BLaER1 treated with 17β-estradiol and CSF1 and Interleukin-3, amounts not matched to agents 10 nM and 100 nM (cell line): ENCODE results near the gene ZFYVE1.
"Not testable (repeated sequence)": the region's sequence is repeated elsewhere in the genome, so short reads cannot be mapped to it uniquely, and the experiment has no call there.

Experiments
- H3K27ac ChIP-seq, 11 experiments: shearing (Covaris generic); formaldehyde crosslinking; 2 replicates each; pipeline ENCODE4 v1.8.1; 2022
- H3K27me3 ChIP-seq, 11 experiments: shearing (Covaris generic); formaldehyde crosslinking; 2 replicates each; pipeline ENCODE4 v1.8.1; 2022
- H3K36me3 ChIP-seq, 11 experiments: shearing (Covaris generic); formaldehyde crosslinking; 2 replicates each; pipeline ENCODE4 v1.8.1; 2022
- H3K4me1 ChIP-seq, 10 experiments: shearing (Covaris generic); formaldehyde crosslinking; 2 replicates each; pipeline ENCODE4 v1.8.1; 2022
- H3K4me2 ChIP-seq, 11 experiments: shearing (Covaris generic); formaldehyde crosslinking; 2 replicates each; pipeline ENCODE4 v1.8.1; 2022
- H3K4me3 ChIP-seq, 10 experiments: shearing (Covaris generic); formaldehyde crosslinking; 2 replicates each; pipeline ENCODE4 v1.8.1; 2022
- H3K9ac ChIP-seq, 11 experiments: shearing (Covaris generic); formaldehyde crosslinking; 2 replicates each; pipeline ENCODE4 v1.8.1; 2022
- H3K9me3 ChIP-seq, 11 experiments: shearing (Covaris generic); formaldehyde crosslinking; replicated peaks in 1 of 11; 2 replicates each; pipeline ENCODE4 v1.8.1; 2022
- H4K20me1 ChIP-seq, 11 experiments: shearing (Covaris generic); formaldehyde crosslinking; 2 replicates each; pipeline ENCODE4 v1.8.1; 2022
- Cebpa-rat ChIP-seq, 11 experiments: shearing (Covaris generic); IDR thresholded peaks; 2 replicates each; pipeline ENCODE4 v1.8.1; 2022

ZFYVE1 gene

GRCh38 chr14:73047808-73048207, 20.9 kb upstream of the ZFYVE1 start:
- Histone ChIP-seq H3K9ac (no peak overlapping the region), H3K9me3 (no peaks in the 10 kb centered on the region), H3K27me3 (no peaks in the 10 kb centered on the region), H3K27ac (no peak overlapping the region), H3K4me2 (peak overlapping the region in 1 of 11 experiments; percentile 13; a peak in 1 of 22 replicates), H3K4me1 (peaks cover 0 to 12% (median 0%) of the 10 kb centered on the region in 10 experiments; a peak in 1 of 20 replicates), H3K4me3 (no peak overlapping the region), H3K36me3 (no peaks in the 10 kb centered on the region), H4K20me1 (no peaks in the 10 kb centered on the region)
- TF ChIP-seq Cebpa-rat (IDR thresholded peaks at IDR 0.05), result no peak

GRCh38 chr14:73036706-73037450, 10.0 kb upstream of the ZFYVE1 start:
- not testable (repeated sequence) for H3K27ac ChIP-seq, H3K9ac ChIP-seq, H3K4me3 ChIP-seq, H3K27me3 ChIP-seq, H3K36me3 ChIP-seq, H3K4me1 ChIP-seq, H4K20me1 ChIP-seq, H3K4me2 ChIP-seq
- peaks cover 0 to 15% (median 9%) of the 10 kb centered on the region in 11 experiments; a peak in 13 of 22 replicates for H3K9me3 ChIP-seq

- Histone ChIP-seq H3K9me3 (no peaks in the 10 kb centered on the region), H3K4me1 (peaks cover 23 to 37% (median 33%) of the 10 kb centered on the region in 10 experiments), H3K36me3 (peaks cover 11 to 15% (median 14%) of the 10 kb centered on the region in 11 experiments; a peak in 21 of 22 replicates), H3K27me3 (no peaks in the 10 kb centered on the region), H3K9ac (no peak overlapping the region), H3K27ac (no peak overlapping the region), H3K4me3 (no peak overlapping the region), H4K20me1 (peaks cover 0 to 28% (median 9%) of the 10 kb centered on the region in 11 experiments; a peak in 12 of 22 replicates), H3K4me2 (peak overlapping the region in 3 of 11 experiments; percentile 64 to 77 (median 66); a peak in 6 of 22 replicates)
- TF ChIP-seq Cebpa-rat (IDR thresholded peaks at IDR 0.05), result no peak
Observed at GRCh38 chr14:73027984-73028383, 1.1 kb upstream of the ZFYVE1 start.

GRCh38 chr14:73027546-73027945, 640 bp upstream of the ZFYVE1 start:
- Histone ChIP-seq H3K36me3 (peaks cover 14 to 19% (median 17%) of the 10 kb centered on the region in 11 experiments), H3K4me3 (peak overlapping the region; percentile 40 to 88 (median 75); a peak in 17 of 20 replicates), H3K4me2 (peak overlapping the region; percentile 56 to 77 (median 66)), H3K9ac (no peak overlapping the region; a peak in 1 of 22 replicates), H3K27ac (peak overlapping the region in 3 of 11 experiments; percentile 6 to 86 (median 24); a peak in 1 of 22 replicates), H3K27me3 (no peaks in the 10 kb centered on the region), H3K9me3 (no peaks in the 10 kb centered on the region), H3K4me1 (peaks cover 26 to 40% (median 36%) of the 10 kb centered on the region in 10 experiments), H4K20me1 (peaks cover 0 to 32% (median 11%) of the 10 kb centered on the region in 11 experiments; a peak in 12 of 22 replicates)
- no peak for TF ChIP-seq Cebpa-rat (IDR thresholded peaks at IDR 0.05)

- no peak for TF ChIP-seq Cebpa-rat (IDR thresholded peaks at IDR 0.05)
- Histone ChIP-seq H3K4me2 (peak overlapping the region; percentile 67 to 97 (median 86)), H3K9me3 (no peaks in the 10 kb centered on the region), H3K4me3 (peak overlapping the region; percentile 70 to 88 (median 76)), H4K20me1 (peaks cover 0 to 44% (median 18%) of the 10 kb centered on the region in 11 experiments; a peak in 13 of 22 replicates), H3K27ac (peak overlapping the region; percentile 59 to 88 (median 71)), H3K9ac (peak overlapping the region; percentile 79 to 88 (median 85)), H3K36me3 (peaks cover 23 to 31% (median 29%) of the 10 kb centered on the region in 11 experiments), H3K4me1 (peaks cover 35 to 48% (median 43%) of the 10 kb centered on the region in 10 experiments), H3K27me3 (no peaks in the 10 kb centered on the region)
Observed at GRCh38 chr14:73026243-73026844, 562 bp downstream of the ZFYVE1 start.

- Histone ChIP-seq H3K9ac (peak overlapping the region; percentile 79 to 88 (median 85); a peak in 16 of 22 replicates), H3K36me3 (peaks cover 31 to 39% (median 37%) of the 10 kb centered on the region in 11 experiments), H3K4me1 (peaks cover 35 to 48% (median 43%) of the 10 kb centered on the region in 10 experiments), H3K27ac (0 out of 22 replicates have a peak overlapping the region, but pooled peaks of 1 of the 11 experiments have one; percentile 86), H3K4me2 (peak overlapping the region; percentile 67 to 97 (median 86)), H3K27me3 (no peaks in the 10 kb centered on the region), H4K20me1 (peaks cover 0 to 52% (median 24%) of the 10 kb centered on the region in 11 experiments; a peak in 13 of 22 replicates), H3K9me3 (0 out of 22 replicates have a peak, but pooled peaks cover 0 to 2% (median 0%) of the 10 kb centered on the region in 11 experiments), H3K4me3 (peak overlapping the region; percentile 70 to 88 (median 76); a peak in 17 of 20 replicates)
- no peak for TF ChIP-seq Cebpa-rat (IDR thresholded peaks at IDR 0.05)
Observed at GRCh38 chr14:73025544-73025943, 1.4 kb downstream of the ZFYVE1 start.

GRCh38 chr14:73022051-73022450, 4.9 kb downstream of the ZFYVE1 start:
- H3K27me3 ChIP-seq, result no peaks in the 10 kb centered on the region
- H3K27ac ChIP-seq, result no peak overlapping the region
- H3K9ac ChIP-seq, result no peak overlapping the region
- H4K20me1 ChIP-seq, result peaks cover 0 to 87% (median 30%) of the 10 kb centered on the region in 11 experiments; a peak in 15 of 22 replicates
- peaks cover 0 to 7% (median 2%) of the 10 kb centered on the region in 11 experiments; a peak in 5 of 22 replicates for H3K9me3 ChIP-seq
- H3K4me3 ChIP-seq, result peak overlapping the region in 3 of 10 experiments; percentile 6 to 13 (median 11); a peak in 3 of 20 replicates
- H3K4me1 ChIP-seq, result peaks cover 31 to 44% (median 38%) of the 10 kb centered on the region in 10 experiments
- H3K36me3 ChIP-seq, result peaks cover 64 to 74% (median 72%) of the 10 kb centered on the region in 11 experiments
- H3K4me2 ChIP-seq, result peak overlapping the region; percentile 20 to 82 (median 40); a peak in 17 of 22 replicates
- no peak for TF ChIP-seq Cebpa-rat (IDR thresholded peaks at IDR 0.05)

GRCh38 chr14:73016011-73016410, 10.9 kb downstream of the ZFYVE1 start:
- not testable (repeated sequence) for H3K9ac ChIP-seq, H3K27ac ChIP-seq, H3K27me3 ChIP-seq, H3K4me1 ChIP-seq, H3K4me3 ChIP-seq, H3K4me2 ChIP-seq
- Histone ChIP-seq H3K9me3 (peaks cover 0 to 25% (median 20%) of the 10 kb centered on the region in 11 experiments; a peak in 15 of 22 replicates), H4K20me1 (peaks cover 0 to 98% (median 16%) of the 10 kb centered on the region in 11 experiments; a peak in 13 of 22 replicates), H3K36me3 (peaks cover 86 to 97% (median 95%) of the 10 kb centered on the region in 11 experiments)

- H3K9ac ChIP-seq, H3K4me2 ChIP-seq, H3K27me3 ChIP-seq, H3K27ac ChIP-seq, H3K4me1 ChIP-seq, H3K4me3 ChIP-seq: not testable (repeated sequence)
- peaks cover 0 to 97% (median 14%) of the 10 kb centered on the region in 11 experiments; a peak in 13 of 22 replicates for H4K20me1 ChIP-seq
- H3K9me3 ChIP-seq, result peaks cover 0 to 23% (median 20%) of the 10 kb centered on the region in 11 experiments; a peak in 15 of 22 replicates
- peaks cover 82 to 96% (median 91%) of the 10 kb centered on the region in 11 experiments for H3K36me3 ChIP-seq
Observed at GRCh38 chr14:73015552-73015951, 11.4 kb downstream of the ZFYVE1 start.
